Left colon (tissue), 2 donors: ENCODE measurements around the gene CBFA2T2. TPM values are rescaled to one million over a fixed set of nuclear protein-coding genes. Genes with fewer than 3 reads are reported as not detected.
"Not testable (repeated sequence)": the region's sequence is repeated elsewhere in the genome, so short reads cannot be mapped to it uniquely, and the experiment has no call there.

Experiments used
- ATAC-seq: fragments of 200-7000 bp; cut with Tn5 transposase; one replicate; pipeline ENCODE4 v1.9.1; 2020; ENCODE audit warnings: mild to moderate bottlenecking, moderate library complexity
- DNase-seq, 2 donors: peaks; one replicate each; pipeline ENCODE4 v3.0.0-alpha.2; 2020
- intact Hi-C, 2 donors: fragments of 100-400 bp; cut with DNase I in 1 of 2; cut with micrococcal nuclease in 1 of 2; formaldehyde crosslinking; loops; one replicate each; pipeline versions ENCODE4 v1.11.2 to v1.14.0; 2022; cut with DNase I, micrococcal nuclease
- total RNA-seq, 2 donors: library from RNA; stranded (reverse); fragmentation: NEBNext Ultra II Directional; extraction: Animal tissue kit (Norgen Biotek cat#: 25700); gene quantifications; one replicate each; pipeline ENCODE4 v1.2.1, GENCODE V29; 2021
- donor health status: DM: no; HTN: no; CAD: no.
- donor health status: DM: yes; HTN: yes; CAD: no.

The CBFA2T2 gene
- total RNA-seq, 2 donors from 2014 or later, result 26.9 to 27.3 TPM

DNA sequence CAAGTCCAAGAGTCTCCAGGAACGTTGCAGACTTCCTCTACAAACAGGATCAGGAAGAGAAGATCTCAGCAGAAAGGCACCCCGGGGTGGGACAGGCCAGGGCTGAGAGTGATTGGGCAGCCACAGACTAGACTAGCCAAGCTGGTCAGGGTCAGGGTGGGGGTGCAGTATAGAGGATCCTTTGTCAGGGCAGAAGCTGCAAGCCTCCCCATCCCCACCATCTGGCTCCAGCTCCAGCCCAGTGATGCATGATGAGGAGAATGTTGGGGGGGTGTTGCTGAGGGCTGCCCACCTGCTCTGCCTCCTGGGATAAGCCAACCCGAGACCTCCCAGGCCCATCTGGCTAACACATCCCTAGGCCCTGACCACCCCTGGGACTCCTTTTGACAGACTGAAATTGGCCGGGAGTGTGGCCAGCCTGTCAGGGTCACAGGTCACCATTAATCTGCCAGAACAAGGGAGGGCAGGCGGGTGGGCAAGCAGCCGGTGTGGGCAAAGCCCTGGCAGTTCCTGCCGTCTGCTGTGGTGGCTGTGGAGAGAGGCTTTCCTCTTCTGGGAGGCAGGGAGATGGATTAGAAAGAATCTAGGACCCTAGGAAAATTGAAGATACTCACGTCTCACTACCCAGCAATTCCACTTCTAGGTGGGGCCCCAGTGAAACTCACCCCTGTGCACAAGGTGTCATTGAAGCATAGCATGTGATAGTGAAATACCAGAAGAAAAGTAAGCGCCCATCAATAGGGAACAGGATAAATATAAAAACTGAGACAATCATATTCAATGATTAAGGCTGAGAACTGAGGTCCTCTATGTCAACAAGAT is 24.2 kb upstream of the CBFA2T2 start:
- no peak for ATAC-seq
- DNase-seq, result no peak
- intact Hi-C loops, result no loop called here

DNA sequence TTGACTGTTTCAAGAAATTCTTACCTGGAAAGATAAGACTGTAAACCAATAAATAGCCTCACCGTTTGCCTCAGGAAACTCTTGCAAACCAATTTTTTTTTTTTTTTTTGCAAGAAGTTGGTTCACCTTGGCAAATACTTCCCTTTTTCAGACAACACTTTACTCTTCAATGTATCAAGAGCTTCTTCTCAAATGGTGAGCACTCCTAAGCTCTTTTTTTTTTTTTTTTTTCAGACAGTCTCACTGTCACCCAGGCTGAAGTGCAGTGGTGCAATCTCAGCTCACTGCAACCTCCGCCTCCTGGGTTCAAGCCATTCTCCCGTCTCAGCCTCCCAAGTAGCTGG is 23.6 kb upstream of the CBFA2T2 start:
- ATAC-seq (no peak), DNase-seq (no peak)
- intact Hi-C loops, result no loop called here

DNA sequence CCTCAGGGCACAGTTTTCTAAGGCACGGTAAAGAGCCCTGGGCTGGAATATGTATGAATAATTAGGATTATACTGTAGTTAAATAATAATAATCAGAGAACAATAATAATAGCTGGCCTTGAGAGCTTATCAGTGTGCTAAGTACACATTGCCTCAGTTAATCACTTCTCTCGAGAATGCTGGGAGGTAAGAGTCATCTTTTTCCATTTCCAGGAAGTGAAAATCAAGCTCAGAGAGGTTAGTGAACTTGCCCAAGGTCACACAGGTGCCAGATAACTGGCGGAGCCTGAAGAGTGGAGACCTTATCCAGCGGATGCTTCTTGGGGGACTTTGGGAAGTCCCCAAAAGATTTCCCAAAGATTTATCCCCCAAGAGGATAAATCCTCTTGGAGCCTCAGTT is 19.4 kb upstream of the CBFA2T2 start:
- intact Hi-C loops, result no loop called here
- no peak for DNase-seq

DNA sequence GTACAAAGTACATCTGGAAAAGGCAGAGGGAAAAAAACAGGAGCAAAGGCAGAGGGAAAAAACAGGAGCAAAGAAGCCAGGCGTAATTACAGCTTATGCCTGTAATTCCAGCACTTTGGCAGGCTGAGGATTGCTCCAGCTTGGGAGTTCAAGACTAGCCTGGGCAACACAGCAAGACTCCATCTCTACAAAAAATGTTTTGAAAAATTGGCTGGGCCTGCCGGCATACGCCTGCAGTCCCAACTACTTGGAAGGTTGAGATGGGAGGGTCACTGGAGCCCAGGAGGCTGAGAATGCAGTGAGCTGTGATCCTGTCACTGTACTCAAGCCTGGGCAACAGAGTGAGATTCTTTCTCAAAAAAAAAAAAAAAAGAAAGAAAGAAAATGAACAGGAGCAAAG is 19.0 kb upstream of the CBFA2T2 start:
- no peak for ATAC-seq
- intact Hi-C loops, result no loop called here

More for the DNA sequence above, 19.4 kb upstream of the CBFA2T2 start:
- no peak for ATAC-seq

DNA sequence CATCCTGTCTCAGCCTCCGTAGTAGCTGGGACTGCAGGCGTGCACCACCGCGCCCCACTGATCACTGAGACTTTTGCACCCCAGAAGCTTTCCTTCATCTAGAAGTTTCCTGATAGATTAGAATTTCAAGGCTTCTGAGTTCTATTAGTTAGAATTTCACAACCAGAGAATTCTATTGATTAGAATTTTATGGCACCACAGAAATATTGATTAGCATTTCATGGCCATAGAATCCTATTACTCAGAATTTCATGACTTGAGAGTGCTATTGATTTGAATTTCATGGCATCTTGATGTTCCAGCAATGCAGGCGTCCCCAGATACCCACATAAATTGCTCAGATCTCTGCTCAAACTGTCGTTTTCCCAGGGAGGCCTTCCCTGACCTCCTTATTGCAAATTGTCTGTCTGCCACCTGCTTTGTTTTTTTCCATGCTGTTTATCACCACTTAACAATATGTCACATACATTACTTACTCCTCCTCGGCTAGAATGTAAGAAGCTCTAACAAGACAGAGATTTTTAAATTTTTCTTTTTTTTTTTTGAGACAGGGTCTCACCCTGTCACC is 16.9 kb upstream of the CBFA2T2 start:
- DNase-seq, result no peak
- intact Hi-C loops, result no loop called here
- no peak for ATAC-seq

More for the DNA sequence above, 19.0 kb upstream of the CBFA2T2 start:
- no peak for DNase-seq

DNA sequence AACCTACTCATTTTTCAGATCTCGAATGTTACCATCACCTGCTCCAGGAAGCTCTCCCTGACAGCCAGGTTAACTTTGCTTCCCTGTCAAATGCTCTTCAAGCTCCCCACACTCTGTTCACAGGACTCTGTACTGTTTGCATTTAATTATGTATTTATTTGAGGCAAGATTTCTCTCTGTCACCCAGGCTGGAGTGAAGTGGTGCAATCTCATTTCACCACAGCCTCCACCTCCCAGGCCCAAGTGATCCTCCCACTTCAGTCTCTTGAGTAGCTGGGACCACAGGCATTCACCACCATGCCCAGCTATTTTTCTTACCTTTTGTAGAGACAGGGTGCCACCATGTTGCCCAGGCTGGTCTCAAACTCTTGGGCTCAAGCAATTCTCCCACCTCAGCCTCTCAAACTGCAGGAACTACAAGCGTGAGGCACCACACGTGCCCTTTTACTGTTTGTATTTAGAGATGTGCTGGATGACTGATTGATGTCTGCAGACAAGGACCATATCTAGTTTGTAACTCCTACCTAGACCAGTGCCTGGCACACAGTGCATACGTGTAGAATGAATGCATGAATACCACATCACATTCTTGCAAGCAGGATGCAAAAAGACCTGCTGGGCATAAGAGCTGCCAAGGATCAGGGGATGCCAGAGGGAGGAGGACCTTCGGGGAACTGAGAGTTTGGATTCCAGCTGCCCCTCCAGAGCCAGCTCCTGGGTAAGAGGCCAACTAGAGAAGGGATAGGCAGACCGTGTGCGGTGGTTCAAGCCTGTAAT is 15.6 kb upstream of the CBFA2T2 start:
- DNase-seq, result peak in 1 of 2 donors; percentile 28
- intact Hi-C loops, result no loop called here

DNA sequence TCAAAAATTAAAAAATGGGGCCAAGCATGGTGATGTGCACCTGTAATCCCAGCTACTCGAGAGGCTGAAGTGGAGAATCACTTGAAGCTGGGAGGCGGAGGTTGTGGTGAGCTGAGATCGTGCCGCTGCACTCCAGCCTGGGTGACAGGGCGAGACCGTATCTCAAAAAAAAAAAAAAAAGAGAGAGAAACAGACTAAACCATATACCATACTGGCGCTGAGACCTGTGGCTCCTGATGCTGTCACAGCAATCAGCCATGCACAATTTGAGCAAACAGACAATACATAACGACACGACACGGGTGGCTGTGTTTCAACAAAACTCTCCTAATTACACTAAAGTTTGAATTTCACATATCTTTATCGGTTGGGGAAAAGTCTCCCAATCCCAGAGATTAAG is 14.9 kb upstream of the CBFA2T2 start:
- intact Hi-C loops, result no loop called here
- ATAC-seq (no peak), DNase-seq (no peak)

More for the DNA sequence above, 15.6 kb upstream of the CBFA2T2 start:
- ATAC-seq, result peak; percentile 49

DNA sequence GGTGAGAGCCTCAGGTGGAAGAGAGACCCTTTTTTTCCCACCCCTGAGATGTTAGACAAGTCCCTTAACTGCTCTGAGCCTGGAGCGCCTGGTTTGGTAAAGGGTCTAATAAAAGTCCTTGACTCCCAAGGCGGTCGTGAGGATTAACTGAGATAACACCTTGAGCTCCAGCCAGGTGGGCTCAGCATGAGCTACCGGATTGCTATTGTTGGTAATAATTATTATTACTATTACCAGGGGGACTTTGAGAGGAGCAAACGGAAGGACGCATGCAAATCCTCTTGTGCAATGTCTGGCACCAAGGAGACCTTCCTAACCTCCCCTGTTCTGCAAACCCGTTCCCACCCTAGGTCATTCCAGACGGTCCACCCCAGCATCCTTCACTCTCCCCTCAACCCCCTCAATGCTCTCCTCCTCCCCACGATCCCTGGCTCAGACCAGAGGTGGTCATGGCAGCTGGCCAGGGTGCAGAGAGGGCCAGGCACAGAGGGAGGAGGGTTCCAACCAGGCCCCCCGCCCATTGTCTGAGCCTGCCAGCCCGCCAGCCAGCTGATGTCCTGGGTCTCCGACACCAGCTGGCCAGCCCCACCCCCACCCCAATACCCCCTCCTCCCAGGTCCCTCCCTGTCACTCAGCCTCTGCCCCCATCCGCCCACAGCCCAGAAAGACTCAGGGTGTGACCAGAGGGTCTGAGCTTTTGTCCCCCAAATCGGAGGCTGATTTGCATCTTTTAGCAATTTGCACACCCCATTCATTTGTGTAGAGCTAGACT is 14.3 kb upstream of the CBFA2T2 start:
- peak; percentile 6 for ATAC-seq

DNA sequence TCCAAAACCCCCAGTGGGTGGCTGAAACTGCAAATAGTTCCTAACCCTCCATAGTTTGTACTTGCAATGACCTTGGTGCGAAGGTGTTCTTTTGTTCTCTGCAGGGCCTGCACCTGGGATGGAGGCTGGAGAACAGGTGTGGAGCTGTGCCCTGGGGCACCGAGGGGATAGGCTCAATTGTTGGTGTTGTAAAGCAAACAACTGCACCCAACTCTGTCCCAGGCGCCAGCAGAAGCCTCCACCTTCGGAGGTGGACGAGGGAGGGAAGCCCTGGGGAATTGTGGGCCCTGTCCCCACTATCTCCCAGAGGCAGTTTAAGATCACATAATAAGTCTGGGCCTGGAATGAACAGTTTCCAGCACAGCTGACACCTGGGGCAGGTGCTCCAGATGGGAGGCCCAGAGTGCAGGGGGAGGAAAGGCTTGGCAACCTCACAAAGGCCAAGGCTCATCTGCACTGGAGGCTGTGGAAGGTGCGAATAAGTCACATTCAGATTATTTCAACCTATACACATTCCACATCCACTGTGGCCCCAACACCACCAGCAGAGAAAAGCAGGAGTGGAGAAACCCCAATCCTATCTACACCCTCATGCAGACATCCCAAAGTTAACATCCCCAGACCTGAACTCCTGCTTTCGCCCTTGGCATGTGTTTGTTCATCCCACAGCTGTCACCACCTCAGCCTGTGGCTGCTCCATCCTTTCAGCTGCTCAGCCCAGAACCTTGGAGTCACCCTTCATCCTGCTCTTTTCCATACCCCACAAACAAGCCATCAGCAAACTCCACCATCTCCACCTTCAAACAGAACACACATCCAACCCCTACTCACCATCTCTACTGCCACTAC is 12.3 kb upstream of the CBFA2T2 start:
- ATAC-seq, result peak; percentile 79

More for the DNA sequence above, 14.3 kb upstream of the CBFA2T2 start:
- peak; percentile 35 to 55 for DNase-seq
- intact Hi-C loops, result no loop called here

DNA sequence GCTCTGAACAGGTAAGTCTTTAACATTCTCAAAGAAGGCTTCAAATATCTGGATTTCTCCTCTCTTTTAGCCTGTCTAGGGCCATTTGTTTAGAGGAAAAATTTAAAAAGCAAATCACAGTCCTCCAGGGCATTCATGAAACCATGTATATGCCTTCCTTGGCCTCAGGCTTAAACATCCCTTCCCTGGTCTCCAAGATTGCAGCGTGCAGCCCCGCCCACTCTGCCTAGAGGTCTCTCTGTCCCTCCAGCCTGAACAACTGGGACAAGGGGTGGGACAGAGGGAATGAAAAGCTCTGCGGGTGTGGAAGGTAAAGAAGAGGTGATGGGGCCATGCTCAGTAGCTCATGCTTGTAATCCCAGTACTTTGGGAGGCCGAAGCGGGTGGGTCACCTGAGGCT is 9.8 kb upstream of the CBFA2T2 start:
- no peak for ATAC-seq
- intact Hi-C loops, result no loop called here
- peak; percentile 42 to 51 for DNase-seq

More for the DNA sequence above, 12.3 kb upstream of the CBFA2T2 start:
- DNase-seq, result peak; percentile 70 to 82
- intact Hi-C loops, result no loop called here

DNA sequence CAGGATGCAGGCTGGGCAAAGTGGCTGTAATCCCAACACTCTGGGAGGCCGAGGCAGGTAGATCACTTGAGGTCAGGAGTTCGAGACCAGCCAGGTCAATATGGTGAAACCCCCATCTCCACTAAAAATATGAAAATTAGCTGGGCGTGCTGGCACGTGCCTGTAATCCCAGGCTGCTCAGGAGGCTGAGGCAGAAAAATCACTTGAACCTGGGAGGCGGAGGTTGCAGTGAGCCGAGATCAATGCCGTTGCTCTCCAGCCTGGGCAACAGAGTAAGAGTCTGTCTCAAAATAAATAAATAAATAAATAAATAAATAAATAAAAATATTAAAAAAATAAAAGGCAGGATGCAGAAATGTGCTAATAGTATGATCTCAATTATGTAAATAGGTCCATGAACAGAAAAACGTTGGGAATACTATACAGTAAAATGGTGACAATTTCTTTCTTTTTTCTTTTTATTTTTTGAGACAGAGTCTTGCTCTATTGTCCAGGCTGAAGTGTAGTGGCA is 8.4 kb upstream of the CBFA2T2 start:
- intact Hi-C loops, result no loop called here
- DNase-seq (no peak), ATAC-seq (no peak)

DNA sequence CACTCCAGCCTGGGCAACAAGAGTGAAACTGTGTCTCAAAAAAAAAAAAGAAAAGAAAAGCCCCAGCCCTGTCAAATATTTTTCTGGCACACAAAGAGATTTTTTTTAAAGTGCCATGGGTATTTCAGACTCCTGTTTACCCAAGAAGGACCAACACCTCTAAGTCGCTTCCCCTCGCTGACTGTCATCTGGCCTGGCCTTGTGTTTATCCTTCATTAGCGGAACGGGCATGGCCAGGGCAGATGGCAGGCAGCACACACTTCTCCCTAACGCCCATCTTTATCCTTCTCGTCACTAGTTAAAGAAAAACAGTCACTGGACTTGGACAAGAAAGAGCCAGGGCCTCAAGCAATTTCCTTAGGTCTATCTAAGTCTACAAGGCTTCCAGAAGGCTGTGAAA is 7.3 kb upstream of the CBFA2T2 start:
- intact Hi-C loops, result no loop called here
- ATAC-seq (peak; percentile 78), DNase-seq (peak in 1 of 2 donors; percentile 37)

DNA sequence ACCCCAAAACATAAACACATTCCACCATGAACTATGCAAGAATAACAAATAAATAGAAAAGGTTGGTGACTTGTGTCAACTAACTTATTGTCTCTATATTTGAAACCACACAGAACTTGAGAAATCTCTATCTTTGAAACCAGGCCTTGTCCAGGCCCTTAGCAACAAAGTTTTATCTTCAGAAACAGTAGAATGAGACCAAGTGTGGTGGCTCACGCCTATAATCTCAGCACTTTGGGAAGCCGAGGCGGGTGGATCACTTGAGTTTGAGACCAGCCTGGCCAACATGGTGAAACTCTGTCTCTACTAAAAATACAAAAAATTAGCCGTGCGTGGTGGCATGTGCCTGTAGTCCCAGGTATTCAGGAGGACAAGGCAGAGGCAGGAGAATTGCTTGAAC is 6.7 kb upstream of the CBFA2T2 start:
- ATAC-seq, DNase-seq, intact Hi-C loops: not testable (repeated sequence)

DNA sequence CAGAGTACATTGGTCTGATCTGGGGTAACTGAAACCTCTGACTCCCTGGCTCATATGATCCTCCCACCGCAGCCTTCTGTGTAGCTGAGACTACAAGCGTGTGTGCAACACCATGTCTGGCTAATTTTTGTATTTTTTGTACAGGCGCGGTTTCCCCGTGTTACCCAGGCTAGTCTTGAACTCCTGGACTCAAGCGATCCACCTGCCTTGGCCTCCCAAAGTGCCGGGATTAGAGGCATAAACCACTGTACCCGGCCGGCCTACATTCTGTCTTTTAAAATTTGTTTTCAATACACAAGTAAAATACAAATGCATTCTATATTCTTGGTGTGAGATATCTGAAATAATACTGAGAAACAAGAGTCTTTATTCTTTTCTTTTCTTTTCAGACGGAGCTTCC is 1.7 kb upstream of the CBFA2T2 start:
- no peak for DNase-seq
- no peak for ATAC-seq
- intact Hi-C loops, result no loop called here

DNA sequence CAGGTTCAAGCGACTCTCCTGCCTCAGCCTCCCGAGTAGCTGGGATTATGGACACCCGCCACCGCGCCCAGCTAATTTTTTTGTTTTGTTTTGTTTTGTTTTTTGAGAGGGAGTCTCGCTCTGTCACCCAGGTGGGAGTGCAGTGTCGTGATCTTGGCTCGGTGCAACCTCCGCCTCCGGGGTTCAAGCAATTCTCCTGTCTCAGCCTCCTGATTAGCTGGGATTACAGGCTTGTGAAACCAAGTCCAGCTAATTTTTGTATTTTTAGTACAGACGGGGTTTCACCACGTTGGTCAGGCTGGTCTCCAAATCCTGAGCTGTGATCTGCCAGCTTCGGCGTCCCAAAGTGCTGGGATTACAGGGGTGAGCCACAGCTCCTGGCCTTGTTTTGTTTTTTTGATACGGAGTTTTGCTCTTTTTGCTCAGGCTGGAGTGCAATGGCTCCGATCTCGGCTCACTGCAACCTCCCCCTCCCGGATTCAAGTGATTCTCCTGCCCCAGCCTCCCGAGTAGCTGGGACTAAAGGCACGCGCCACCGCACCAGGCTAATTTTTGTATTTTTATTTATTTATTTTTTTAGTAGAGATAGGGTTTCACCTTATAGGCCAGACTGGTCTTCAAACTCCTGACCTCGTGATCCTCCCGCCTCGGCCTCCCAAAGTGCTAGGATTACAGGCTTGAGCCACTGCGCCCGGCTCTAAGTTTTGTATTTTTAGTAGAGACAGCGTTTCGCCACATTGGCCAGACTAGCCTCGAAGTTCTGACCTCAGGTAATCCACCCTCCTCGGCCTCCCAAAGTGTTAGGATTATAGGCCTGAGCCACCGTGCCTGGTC is 1.0 kb upstream of the CBFA2T2 start:
- intact Hi-C loops, result not testable (repeated sequence)

DNA sequence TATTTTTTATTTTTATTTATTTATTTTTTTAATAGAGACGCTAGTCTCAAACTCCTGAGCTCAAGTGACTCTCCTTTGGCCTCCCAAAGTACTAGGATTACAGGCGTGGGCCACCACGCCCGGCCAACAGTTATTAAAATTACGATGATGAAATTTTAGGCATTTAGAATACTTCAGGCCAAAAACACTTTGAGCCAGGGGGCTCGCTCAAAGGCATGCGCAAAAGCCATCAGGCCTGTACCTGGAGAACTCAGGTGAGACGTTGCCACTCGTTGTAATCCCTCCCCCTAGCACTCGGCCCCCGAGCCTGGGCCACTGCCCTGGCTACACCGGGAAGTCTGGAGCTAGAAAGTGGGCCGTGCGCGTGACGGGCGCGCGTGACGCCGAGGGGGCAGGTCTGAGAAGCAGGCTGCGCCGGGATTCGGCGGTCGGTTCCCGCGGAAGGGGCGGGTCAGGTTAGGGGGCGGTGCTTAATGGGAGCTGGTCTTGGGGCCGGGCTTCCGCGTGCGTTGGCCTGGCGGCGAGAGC is 337 bp upstream of the CBFA2T2 start:
- ATAC-seq, result peak; percentile 93
- intact Hi-C loops, result no loop called here
- DNase-seq, result peak; percentile 99 to 100

More for the DNA sequence above, 1.0 kb upstream of the CBFA2T2 start:
- not testable (repeated sequence) for ATAC-seq, DNase-seq
